ENCODE measurements around the gene RFTN2.

DNA sequence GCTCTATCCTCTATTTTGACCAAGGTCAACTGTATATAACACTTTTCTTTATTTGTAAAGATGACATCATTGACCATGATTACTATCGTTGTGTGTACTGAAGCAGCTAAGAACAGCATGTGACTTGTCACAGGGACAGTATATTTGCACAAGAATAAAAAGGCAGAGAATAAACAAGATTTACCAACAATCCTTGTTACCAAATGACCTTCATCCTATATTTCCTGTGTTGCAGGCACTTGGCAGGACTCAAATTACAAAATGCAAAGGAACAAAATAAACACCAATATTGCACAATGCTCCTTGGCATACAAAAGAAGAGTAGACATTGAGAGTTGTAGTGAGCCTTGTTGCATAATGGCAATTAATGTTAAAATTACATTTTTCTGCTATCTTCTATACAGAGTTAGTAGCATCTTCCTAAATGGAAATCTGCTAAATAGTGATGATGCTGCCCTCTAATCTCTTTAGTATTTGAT is 61.8 kb downstream of the RFTN2 start:
- TF ChIP-seq, protein P1, sequence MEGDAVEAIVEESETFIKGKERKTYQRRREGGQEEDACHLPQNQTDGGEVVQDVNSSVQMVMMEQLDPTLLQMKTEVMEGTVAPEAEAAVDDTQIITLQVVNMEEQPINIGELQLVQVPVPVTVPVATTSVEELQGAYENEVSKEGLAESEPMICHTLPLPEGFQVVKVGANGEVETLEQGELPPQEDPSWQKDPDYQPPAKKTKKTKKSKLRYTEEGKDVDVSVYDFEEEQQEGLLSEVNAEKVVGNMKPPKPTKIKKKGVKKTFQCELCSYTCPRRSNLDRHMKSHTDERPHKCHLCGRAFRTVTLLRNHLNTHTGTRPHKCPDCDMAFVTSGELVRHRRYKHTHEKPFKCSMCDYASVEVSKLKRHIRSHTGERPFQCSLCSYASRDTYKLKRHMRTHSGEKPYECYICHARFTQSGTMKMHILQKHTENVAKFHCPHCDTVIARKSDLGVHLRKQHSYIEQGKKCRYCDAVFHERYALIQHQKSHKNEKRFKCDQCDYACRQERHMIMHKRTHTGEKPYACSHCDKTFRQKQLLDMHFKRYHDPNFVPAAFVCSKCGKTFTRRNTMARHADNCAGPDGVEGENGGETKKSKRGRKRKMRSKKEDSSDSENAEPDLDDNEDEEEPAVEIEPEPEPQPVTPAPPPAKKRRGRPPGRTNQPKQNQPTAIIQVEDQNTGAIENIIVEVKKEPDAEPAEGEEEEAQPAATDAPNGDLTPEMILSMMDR (IDR thresholded peaks at IDR 0.05 in 8 of 11, conservative IDR thresholded peaks at IDR 0.05 in 3 of 11): no peak
- TF ChIP-seq POLR2A (IDR thresholded peaks at IDR 0.05): no peak
- no peak for TF ChIP-seq POLR2AphosphoS5 (IDR thresholded peaks at IDR 0.05)
